BJ (cell line): ENCODE measurements around the gene ANKLE2. TPM values are rescaled to one million over a fixed set of nuclear protein-coding genes. Genes with fewer than 3 reads are reported as not detected.
"Not testable (repeated sequence)": the region's sequence is repeated elsewhere in the genome, so short reads cannot be mapped to it uniquely, and the experiment has no call there.

Experiments
- CTCF ChIA-PET: fragments of 350-600 bp; formaldehyde crosslinking; extraction: SDS; loops from one replicate; lab custom pipeline; 2021; ENCODE audit warnings: antibody characterized with exemption, inconsistent platforms; lab: Yijun Ruan, JAX
- POLR2A ChIA-PET: fragments of 300-600 bp; sonication (Branson Sonifier 250); formaldehyde crosslinking; extraction: SDS; loops from one replicate; lab custom pipeline; 2021; ENCODE audit warnings: antibody characterized with exemption; lab: Charles Lee
- DNase-seq: peaks from one replicate; pipeline ENCODE4 v3.0.0-alpha.2; 2011; ENCODE audit warnings: low read depth
- H3K27me3 ChIP-seq: 2 replicates; pipeline ENCODE4 v1.6.0; 2011; ENCODE audit warnings: low read length; ENCODE audit not compliant: control insufficient read depth, insufficient read depth
- H3K36me3 ChIP-seq: 2 replicates; pipeline ENCODE4 v1.5.1; 2011; ENCODE audit warnings: low read length; ENCODE audit not compliant: control insufficient read depth, insufficient read depth
- H3K4me3 ChIP-seq: 2 replicates; pipeline ENCODE4 v1.5.1; 2011; ENCODE audit warnings: low read depth, mild to moderate bottlenecking, control low read depth, low read length
- CTCF ChIP-seq: IDR thresholded peaks from 2 replicates; pipeline ENCODE4 v1.5.1; 2011; ENCODE audit warnings: low read depth, mild to moderate bottlenecking, control low read depth, inconsistent platforms, low read length, moderate library complexity; ENCODE audit not compliant: insufficient read depth
- polyA plus RNA-seq: library from polyadenylated mRNA; depleted of rRNA; stranded (reverse); fragments of >200 nt; gene quantifications from 2 replicates; pipeline ENCODE4 v1.2.3, GENCODE V29; 2011

Gene ANKLE2
- polyA plus RNA-seq, 1 experiment, result 119 TPM

- H3K36me3 ChIP-seq, result peaks cover 62% of the 10 kb centered on the region
- CTCF ChIA-PET, result no interaction called here
- H3K4me3 ChIP-seq, result no peak overlapping the region
- no peaks in the 10 kb centered on the region for H3K27me3 ChIP-seq
- no peak for TF ChIP-seq CTCF
- POLR2A ChIA-PET, result no interaction called here
- DNase-seq, result no peak
Measured at GRCh38 chr12:132779781-132780353, 18.2 kb upstream of the ANKLE2 start.

- no peak for DNase-seq
- Histone ChIP-seq H3K36me3 (peaks cover 60% of the 10 kb centered on the region), H3K27me3 (no peaks in the 10 kb centered on the region), H3K4me3 (no peak overlapping the region)
- CTCF ChIA-PET, result interaction anchor here (1.2 to 1.5 kb wide), 3 partner anchors 9 to 18 kb away, joined by 3 to 5 read pairs (median 4); no protein-coding TSS in a partner anchor
- POLR2A ChIA-PET, result no interaction called here
- no peak for TF ChIP-seq CTCF
Measured at GRCh38 chr12:132777614-132778013, 16.0 kb upstream of the ANKLE2 start.

GRCh38 chr12:132776816-132777568 lies 15.4 kb upstream of the ANKLE2 start:
- H3K36me3 ChIP-seq, result peaks cover 58% of the 10 kb centered on the region
- ChIA-PET CTCF (interaction anchor here (0.8 to 1.5 kb wide), 4 partner anchors 8 to 19 kb away, joined by 3 to 5 read pairs (median 4); partner anchors contain the start of gene ANKLE2), POLR2A (no interaction called here)
- H3K4me3 ChIP-seq, result no peak overlapping the region
- no peak for TF ChIP-seq CTCF
- no peak for DNase-seq
- no peaks in the 10 kb centered on the region for H3K27me3 ChIP-seq

- DNase-seq, POLR2A ChIA-PET, H3K27me3 ChIP-seq, H3K4me3 ChIP-seq: not testable (repeated sequence)
- peaks cover 58% of the 10 kb centered on the region for H3K36me3 ChIP-seq
- CTCF ChIA-PET, result interaction anchor here (0.7 to 0.8 kb wide), 2 partner anchors 9 to 15 kb away, joined by 3 read pairs; partner anchors contain the start of gene ANKLE2
Measured at GRCh38 chr12:132776230-132776625, 14.6 kb upstream of the ANKLE2 start.

- Histone ChIP-seq H3K4me3 (no peak overlapping the region), H3K36me3 (peaks cover 55% of the 10 kb centered on the region), H3K27me3 (no peaks in the 10 kb centered on the region)
- ChIA-PET CTCF (interaction anchor here (0.6 to 0.8 kb wide), 3 partner anchors 8 to 131 kb away, joined by 3 read pairs; partner anchors contain the start of gene ANKLE2), POLR2A (no interaction called here)
- TF ChIP-seq CTCF, result no peak
- DNase-seq, result no peak
Measured at GRCh38 chr12:132775502-132776229, 14.0 kb upstream of the ANKLE2 start.
